ENCODE results near the gene CIB4. TPM values are rescaled to one million over a fixed set of nuclear protein-coding genes. Genes with fewer than 3 reads are reported as not detected.

The CIB4 gene
- total RNA-seq, 1 donor from 2014 or later: not detected

GRCh38 chr2:26675651-26676255 lies 34.6 kb upstream of the CIB4 start:
- Mint-ChIP-seq H3K4me1 (ENCODE audit: low read depth) (no peaks in the 10 kb centered on the region), H3K4me3 (ENCODE audit: unreplicated experiment) (no peak overlapping the region)

GRCh38 chr2:26674771-26675170 lies 33.6 kb upstream of the CIB4 start:
- no peak overlapping the region for H3K27ac Mint-ChIP-seq (ENCODE audit: unreplicated experiment)
- H3K27me3 Mint-ChIP-seq (ENCODE audit: low read depth): peaks cover 48% of the 10 kb centered on the region
- peaks cover 8% of the 10 kb centered on the region for H3K9me3 Mint-ChIP-seq (ENCODE audit: low read depth)
- peaks cover 6% of the 10 kb centered on the region for H3K4me1 Mint-ChIP-seq (ENCODE audit: low read depth)
- DNase-seq (ENCODE audit: low spot score): peak; percentile 59
- TF ChIP-seq CTCF (IDR thresholded peaks at IDR 0.05): no peak
- peaks cover 2% of the 10 kb centered on the region for H3K36me3 Mint-ChIP-seq (ENCODE audit: low read depth)
- no peak overlapping the region for H3K4me3 Mint-ChIP-seq (ENCODE audit: unreplicated experiment)

More at GRCh38 chr2:26675651-26676255, 34.6 kb upstream of the CIB4 start:
- DNase-seq (ENCODE audit: low spot score): peak; percentile 63
- no peak for TF ChIP-seq CTCF (IDR thresholded peaks at IDR 0.05)
- Mint-ChIP-seq H3K27me3 (ENCODE audit: low read depth) (peaks cover 43% of the 10 kb centered on the region), H3K27ac (ENCODE audit: unreplicated experiment) (no peak overlapping the region), H3K36me3 (ENCODE audit: low read depth) (peaks cover 2% of the 10 kb centered on the region), H3K9me3 (ENCODE audit: low read depth) (peaks cover 8% of the 10 kb centered on the region)

- H3K9me3 Mint-ChIP-seq (ENCODE audit: low read depth): peaks cover 8% of the 10 kb centered on the region
- no peak overlapping the region for H3K4me3 Mint-ChIP-seq (ENCODE audit: unreplicated experiment)
- peaks cover 2% of the 10 kb centered on the region for H3K36me3 Mint-ChIP-seq (ENCODE audit: low read depth)
- no peak for TF ChIP-seq CTCF (IDR thresholded peaks at IDR 0.05)
- peak; percentile 57 for DNase-seq (ENCODE audit: low spot score)
- H3K27ac Mint-ChIP-seq (ENCODE audit: unreplicated experiment): no peak overlapping the region
- peaks cover 49% of the 10 kb centered on the region for H3K27me3 Mint-ChIP-seq (ENCODE audit: low read depth)
- H3K4me1 Mint-ChIP-seq (ENCODE audit: low read depth): peaks cover 6% of the 10 kb centered on the region
Observed at GRCh38 chr2:26674002-26674751, 33.0 kb upstream of the CIB4 start.

GRCh38 chr2:26672818-26673393 lies 31.7 kb upstream of the CIB4 start:
- Mint-ChIP-seq H3K4me1 (ENCODE audit: low read depth) (peaks cover 6% of the 10 kb centered on the region), H3K9me3 (ENCODE audit: low read depth) (peaks cover 8% of the 10 kb centered on the region), H3K27ac (ENCODE audit: unreplicated experiment) (no peak overlapping the region), H3K36me3 (ENCODE audit: low read depth) (peaks cover 2% of the 10 kb centered on the region), H3K27me3 (ENCODE audit: low read depth) (peaks cover 37% of the 10 kb centered on the region), H3K4me3 (ENCODE audit: unreplicated experiment) (no peak overlapping the region)
- TF ChIP-seq CTCF (IDR thresholded peaks at IDR 0.05): no peak
- peak; percentile 43 for DNase-seq (ENCODE audit: low spot score)

GRCh38 chr2:26672112-26672817 lies 31.1 kb upstream of the CIB4 start:
- Mint-ChIP-seq H3K27me3 (ENCODE audit: low read depth) (peaks cover 37% of the 10 kb centered on the region), H3K27ac (ENCODE audit: unreplicated experiment) (no peak overlapping the region), H3K4me3 (ENCODE audit: unreplicated experiment) (no peak overlapping the region), H3K36me3 (ENCODE audit: low read depth) (no peaks in the 10 kb centered on the region), H3K9me3 (ENCODE audit: low read depth) (peaks cover 1% of the 10 kb centered on the region), H3K4me1 (ENCODE audit: low read depth) (peaks cover 6% of the 10 kb centered on the region)
- peak; percentile 41 for DNase-seq (ENCODE audit: low spot score)
- TF ChIP-seq CTCF (IDR thresholded peaks at IDR 0.05): no peak
